Trophoblast cell (in vitro differentiated cells and primary cell): ENCODE data around the gene CCDC63.
"Not testable (repeated sequence)": the region's sequence is repeated elsewhere in the genome, so short reads cannot be mapped to it uniquely, and the experiment has no call there.

Experiments used
- DNase-seq, 2 donors: peaks; one replicate each; pipeline ENCODE4 v3.0.0-alpha.2; 2016
- H2AFZ ChIP-seq: 2 replicates; pipeline ENCODE4 v1.6.1; 2013; ENCODE audit warnings: low read length, moderate library complexity, mild to moderate bottlenecking; ENCODE audit not compliant: insufficient read depth, poor library complexity
- H2AK5ac ChIP-seq: 2 replicates; pipeline ENCODE4 v1.6.1; 2013; ENCODE audit warnings: mild to moderate bottlenecking, low read length
- H2BK120ac ChIP-seq: 2 replicates; pipeline ENCODE4 v1.6.1; 2013; ENCODE audit warnings: low read length, mild to moderate bottlenecking, moderate library complexity; ENCODE audit not compliant: insufficient read depth, poor library complexity
- H2BK12ac ChIP-seq: 2 replicates; pipeline ENCODE4 v1.6.1; 2013; ENCODE audit warnings: mild to moderate bottlenecking, low read length, moderate library complexity
- H2BK5ac ChIP-seq: 2 replicates; pipeline ENCODE4 v1.6.1; 2013; ENCODE audit warnings: low read length, low read depth, moderate library complexity, mild to moderate bottlenecking; ENCODE audit not compliant: poor library complexity
- H3K14ac ChIP-seq: 2 replicates; pipeline ENCODE4 v1.6.1; 2013; ENCODE audit warnings: mild to moderate bottlenecking, low read length
- H3K18ac ChIP-seq: 2 replicates; pipeline ENCODE4 v1.6.1; 2013; ENCODE audit warnings: mild to moderate bottlenecking, low read length
- H3K23ac ChIP-seq: 2 replicates; pipeline ENCODE4 v1.6.1; 2013; ENCODE audit warnings: low read length
- H3K27ac ChIP-seq: 2 replicates; pipeline ENCODE4 v1.5.1; 2013; ENCODE audit warnings: low read depth, mild to moderate bottlenecking, inconsistent platforms, low read length, moderate library complexity
- H3K27me3 ChIP-seq: 2 replicates; pipeline ENCODE4 v1.6.1; 2013; ENCODE audit warnings: inconsistent platforms, mild to moderate bottlenecking, low read length, moderate library complexity; ENCODE audit not compliant: insufficient read depth
- H3K36me3 ChIP-seq, 2 experiments: 1 replicate in 1 of 2; 2 replicates in 1 of 2; pipeline ENCODE4 v1.6.1; 2013; ENCODE audit warnings: low read length in 2 of 2, mild to moderate bottlenecking in 2 of 2, moderate library complexity in 1 of 2; ENCODE audit not compliant: insufficient read depth in 2 of 2, control insufficient read depth in 1 of 2
- H3K4ac ChIP-seq: 2 replicates; pipeline ENCODE4 v1.6.1; 2013; ENCODE audit warnings: low read depth, mild to moderate bottlenecking, low read length, moderate library complexity
- H3K4me1 ChIP-seq, 2 experiments: 1 replicate in 1 of 2; 2 replicates in 1 of 2; pipeline ENCODE4 v1.6.1; 2013; ENCODE audit warnings: low read length in 2 of 2, mild to moderate bottlenecking in 2 of 2, moderate library complexity in 1 of 2; ENCODE audit not compliant: insufficient read depth in 2 of 2, control insufficient read depth in 1 of 2
- H3K4me2 ChIP-seq: 2 replicates; pipeline ENCODE4 v1.6.1; 2013; ENCODE audit warnings: inconsistent platforms, mild to moderate bottlenecking, low read length, moderate library complexity
- H3K4me3 ChIP-seq: 2 replicates; pipeline ENCODE4 v1.5.1; 2013; ENCODE audit warnings: mild to moderate bottlenecking, low read depth, low read length, inconsistent platforms
- H3K79me1 ChIP-seq: one replicate; pipeline ENCODE4 v1.6.1; 2013; ENCODE audit warnings: low read length
- H3K79me2 ChIP-seq: 2 replicates; pipeline ENCODE4 v1.6.1; 2013; ENCODE audit warnings: low read length, mild to moderate bottlenecking; ENCODE audit not compliant: control insufficient read depth, insufficient read depth, poor library complexity
- H3K9ac ChIP-seq: 2 replicates; pipeline ENCODE4 v1.6.1; 2013; ENCODE audit warnings: mild to moderate bottlenecking, low read length
- H3K9me3 ChIP-seq: 2 replicates; pipeline ENCODE4 v1.6.1; 2013; ENCODE audit warnings: low read depth, mild to moderate bottlenecking, control low read depth, inconsistent platforms, low read length; ENCODE audit not compliant: insufficient read depth
- H4K12ac ChIP-seq: 2 replicates; pipeline ENCODE4 v1.6.1; 2013; ENCODE audit warnings: low read depth, mild to moderate bottlenecking, low read length, moderate library complexity
- H4K8ac ChIP-seq: 2 replicates; pipeline ENCODE4 v1.6.1; 2013; ENCODE audit warnings: low read depth, mild to moderate bottlenecking, low read length, moderate library complexity
- H4K91ac ChIP-seq: one replicate; pipeline ENCODE4 v1.6.1; 2013; ENCODE audit warnings: low read depth, mild to moderate bottlenecking, low read length, moderate library complexity
- WGBS: extraction: QIAGEN DNeasy Blood & Tissue Kit; methylation state at CpG from one replicate; pipeline ENCODE4 v1.1.7; 2013; ENCODE audit warnings: missing lambda C conversion rate; ENCODE audit not compliant: insufficient read length, insufficient coverage; ENCODE audit errors: extremely low coverage; 5-methylcytosine and 5-hydroxymethylcytosine counted together

The CCDC63 gene

DNA sequence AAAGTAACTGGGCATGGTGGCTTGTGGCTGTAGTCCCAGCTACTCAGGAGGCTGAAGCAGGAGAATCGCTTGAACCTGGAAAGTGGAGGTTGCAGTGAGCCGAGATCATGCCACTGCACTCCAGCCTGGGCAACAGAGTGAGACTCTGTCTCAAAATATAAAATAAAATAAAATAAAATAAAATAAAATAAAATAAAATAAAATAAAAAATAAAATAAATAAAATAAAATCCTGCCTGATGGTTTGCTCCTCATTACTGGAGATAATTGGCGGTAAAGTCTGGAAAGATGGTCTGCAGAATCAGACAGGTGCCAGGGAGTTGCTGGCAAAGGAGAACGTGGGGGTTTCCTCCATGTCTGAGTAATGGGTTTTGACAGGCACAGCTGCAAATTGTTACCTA lies 11.2 kb downstream of the CCDC63 start:
- H3K4ac ChIP-seq, H3K9ac ChIP-seq, H3K79me1 ChIP-seq, H2AFZ ChIP-seq, H4K8ac ChIP-seq, DNase-seq, H3K23ac ChIP-seq, H3K27ac ChIP-seq, H4K12ac ChIP-seq, H4K91ac ChIP-seq, H3K14ac ChIP-seq, H3K4me2 ChIP-seq, H2BK120ac ChIP-seq, H3K4me1 ChIP-seq, H3K18ac ChIP-seq, H3K4me3 ChIP-seq, H2BK5ac ChIP-seq, H3K9me3 ChIP-seq, H3K27me3 ChIP-seq, H2BK12ac ChIP-seq, H2AK5ac ChIP-seq, H3K79me2 ChIP-seq, H3K36me3 ChIP-seq: not testable (repeated sequence)
- no CpG with 5 or more reads among the region's 4 CpGs for WGBS

DNA sequence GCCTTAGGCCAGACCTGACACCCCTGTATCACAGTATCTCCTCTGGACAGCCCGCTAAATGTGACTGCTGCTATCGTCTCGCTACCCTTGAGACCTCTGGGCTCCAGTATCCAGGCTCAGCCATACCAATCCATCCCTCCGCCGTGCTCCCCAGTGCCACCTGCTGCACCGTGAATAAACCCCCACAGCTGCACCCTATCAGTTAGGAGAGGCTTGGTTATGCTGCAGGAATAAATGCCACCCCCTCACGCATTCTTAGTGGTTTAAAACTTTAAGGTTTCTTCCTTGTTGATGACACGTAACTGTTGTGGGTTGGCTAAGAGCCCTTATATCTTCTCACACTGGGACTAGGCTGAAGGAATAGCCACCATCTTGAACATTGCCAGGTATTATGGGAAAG lies 12.1 kb downstream of the CCDC63 start:
- DNase-seq, result no peak
- no peak overlapping the region for H3K9ac ChIP-seq
- WGBS, result no CpG with 5 or more reads among the region's 8 CpGs
- H4K12ac ChIP-seq, result no peak overlapping the region
- H2BK5ac ChIP-seq, result no peak overlapping the region
- no peaks in the 10 kb centered on the region for H3K36me3 ChIP-seq
- no peak overlapping the region for H4K8ac ChIP-seq
- H3K4me2 ChIP-seq, result no peak overlapping the region
- H2BK120ac ChIP-seq, result no peak overlapping the region
- no peak overlapping the region for H3K23ac ChIP-seq
- no peaks in the 10 kb centered on the region for H3K4me1 ChIP-seq
- no peak overlapping the region for H2BK12ac ChIP-seq
- no peaks in the 10 kb centered on the region for H3K79me1 ChIP-seq
- no peak overlapping the region for H3K18ac ChIP-seq
- H4K91ac ChIP-seq, result no peak overlapping the region
- no peak overlapping the region for H2AK5ac ChIP-seq
- H3K9me3 ChIP-seq, result no peaks in the 10 kb centered on the region
- H2AFZ ChIP-seq, result no peak overlapping the region
- no peaks in the 10 kb centered on the region for H3K79me2 ChIP-seq
- no peak overlapping the region for H3K14ac ChIP-seq
- no peak overlapping the region for H3K4ac ChIP-seq
- no peak overlapping the region for H3K4me3 ChIP-seq
- no peaks in the 10 kb centered on the region for H3K27me3 ChIP-seq
- H3K27ac ChIP-seq, result no peak overlapping the region

DNA sequence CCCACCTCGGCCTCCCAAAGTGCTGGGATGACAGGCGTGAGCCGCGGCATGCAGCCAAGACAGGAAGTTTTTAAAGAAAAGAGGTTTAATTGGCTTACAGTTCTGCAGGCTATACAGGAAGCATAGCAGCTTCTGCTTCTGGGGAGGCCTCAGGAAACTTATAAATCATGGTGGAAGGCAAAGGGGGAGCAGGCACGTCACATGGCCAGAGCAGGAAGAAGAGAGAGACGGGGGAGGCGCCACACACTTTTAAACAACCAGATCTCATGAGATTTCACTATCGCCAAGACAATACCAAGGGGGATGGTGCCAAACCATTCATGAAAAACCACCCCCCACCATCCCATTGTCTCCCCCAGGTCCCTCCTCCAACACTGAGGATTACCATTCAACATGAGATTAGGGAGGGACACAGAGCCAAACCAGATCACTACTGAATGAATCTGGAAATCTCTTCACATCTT lies 14.1 kb downstream of the CCDC63 start:
- no peak overlapping the region for H2BK5ac ChIP-seq
- H3K27me3 ChIP-seq, result no peaks in the 10 kb centered on the region
- no peak overlapping the region for H2BK12ac ChIP-seq
- H2AFZ ChIP-seq, result no peak overlapping the region
- H3K9ac ChIP-seq, result no peak overlapping the region
- H3K79me1 ChIP-seq, result no peaks in the 10 kb centered on the region
- no peak overlapping the region for H2AK5ac ChIP-seq
- H3K4me1 ChIP-seq, result no peaks in the 10 kb centered on the region
- H3K23ac ChIP-seq, result no peak overlapping the region
- H4K12ac ChIP-seq, result no peak overlapping the region
- H4K91ac ChIP-seq, result no peak overlapping the region
- H3K14ac ChIP-seq, result no peak overlapping the region
- no peak overlapping the region for H3K4ac ChIP-seq
- no peaks in the 10 kb centered on the region for H3K79me2 ChIP-seq
- H3K27ac ChIP-seq, result no peak overlapping the region
- no peak for DNase-seq
- H3K36me3 ChIP-seq, result no peaks in the 10 kb centered on the region
- H3K9me3 ChIP-seq, result no peaks in the 10 kb centered on the region
- H3K18ac ChIP-seq, result no peak overlapping the region
- H2BK120ac ChIP-seq, result no peak overlapping the region
- no CpG with 5 or more reads among the region's 8 CpGs for WGBS
- no peak overlapping the region for H3K4me2 ChIP-seq
- H3K4me3 ChIP-seq, result no peak overlapping the region
- H4K8ac ChIP-seq, result no peak overlapping the region

DNA sequence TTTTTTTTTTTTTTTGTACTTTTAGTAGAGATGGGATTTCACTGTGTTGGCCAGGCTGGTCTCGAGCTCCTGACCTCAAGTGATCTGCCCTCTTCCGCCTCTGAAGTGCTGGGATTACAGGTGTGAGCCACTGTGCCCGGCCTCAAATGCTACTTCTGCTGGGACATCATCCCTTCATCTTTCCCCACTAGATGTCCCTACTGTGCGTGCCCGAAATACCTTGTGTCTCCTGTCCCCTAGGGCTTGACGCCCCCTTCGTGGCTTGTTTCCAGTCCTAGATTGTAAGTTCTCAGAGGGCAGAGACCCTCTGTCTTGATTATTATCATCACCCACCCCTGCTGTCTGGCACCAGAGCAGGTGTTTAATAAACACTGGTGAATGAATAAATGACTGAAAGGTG lies 14.9 kb downstream of the CCDC63 start:
- no peak overlapping the region for H3K23ac ChIP-seq
- H4K12ac ChIP-seq, result no peak overlapping the region
- no peak overlapping the region for H3K4me2 ChIP-seq
- no peak overlapping the region for H4K91ac ChIP-seq
- H2BK120ac ChIP-seq, result no peak overlapping the region
- no peak overlapping the region for H2BK5ac ChIP-seq
- H3K9me3 ChIP-seq, result no peaks in the 10 kb centered on the region
- DNase-seq, result no peak
- H3K9ac ChIP-seq, result no peak overlapping the region
- no peak overlapping the region for H2AK5ac ChIP-seq
- no peak overlapping the region for H3K4ac ChIP-seq
- no peak overlapping the region for H2BK12ac ChIP-seq
- no peak overlapping the region for H3K18ac ChIP-seq
- H3K4me1 ChIP-seq, result no peaks in the 10 kb centered on the region
- H2AFZ ChIP-seq, result no peak overlapping the region
- no peaks in the 10 kb centered on the region for H3K36me3 ChIP-seq
- H4K8ac ChIP-seq, result no peak overlapping the region
- H3K27me3 ChIP-seq, result no peaks in the 10 kb centered on the region
- H3K27ac ChIP-seq, result no peak overlapping the region
- no peak overlapping the region for H3K14ac ChIP-seq
- no peaks in the 10 kb centered on the region for H3K79me2 ChIP-seq
- no CpG with 5 or more reads among the region's 7 CpGs for WGBS
- no peaks in the 10 kb centered on the region for H3K79me1 ChIP-seq
- no peak overlapping the region for H3K4me3 ChIP-seq
